ENCODE data around the gene FES.
A peak's percentile ranks its signal among the peaks of the same experiment; 100 is the strongest.

The FES gene

GRCh38 chr15:90883976-90884718 is at the start of gene FES:
Gene FES, plus strand, starts transcription at chr15:90884504. Its CDS starts 542 bp downstream, at chr15:90885046.
- DNase-seq (ENCODE audit: extremely low spot score) = peak; percentile 41
- CTCF ChIA-PET = interaction anchor here (0.8 to 4.5 kb wide), 16 partner anchors 12 to 565 kb away, joined by 3 to 73 read pairs (median 12); partner anchors contain the start of genes FURIN, HDDC3, MAN2A2 and UNC45A
- POLR2A ChIA-PET = no interaction called here
- TF ChIP-seq CTCF (IDR thresholded peaks at IDR 0.05; ENCODE audit: control extremely low read depth, extremely low read depth, low read depth, missing control alignments) = no peak

- CTCF ChIA-PET = interaction anchor here (1.6 kb wide), 1 partner anchor 33 kb away, joined by 4 read pairs; the partner anchor contains the start of gene FURIN
- no peak for TF ChIP-seq CTCF (IDR thresholded peaks at IDR 0.05; ENCODE audit: control extremely low read depth, extremely low read depth, low read depth, missing control alignments)
- POLR2A ChIA-PET = no interaction called here
- DNase-seq (ENCODE audit: extremely low spot score) = no peak
Measured at GRCh38 chr15:90834626-90835025, 49.7 kb upstream of the FES start.

- TF ChIP-seq CTCF (IDR thresholded peaks at IDR 0.05; ENCODE audit: control extremely low read depth, extremely low read depth, low read depth, missing control alignments) = no peak
- DNase-seq (ENCODE audit: extremely low spot score) = no peak
- POLR2A ChIA-PET = no interaction called here
- CTCF ChIA-PET = interaction anchor here (1.7 to 2.4 kb wide), 2 partner anchors 13 to 50 kb away, joined by 3 to 6 read pairs; no protein-coding TSS in a partner anchor
Measured at GRCh38 chr15:90836296-90836871, 47.9 kb upstream of the FES start.

- ChIA-PET POLR2A (no interaction called here), CTCF (interaction anchor here (1.7 to 2.4 kb wide), 2 partner anchors 14 to 49 kb away, joined by 3 to 6 read pairs; no protein-coding TSS in a partner anchor)
- no peak for DNase-seq (ENCODE audit: extremely low spot score)
- no peak for TF ChIP-seq CTCF (IDR thresholded peaks at IDR 0.05; ENCODE audit: control extremely low read depth, extremely low read depth, low read depth, missing control alignments)
Measured at GRCh38 chr15:90837094-90837493, 47.2 kb upstream of the FES start.

- no peak for DNase-seq (ENCODE audit: extremely low spot score)
- TF ChIP-seq CTCF (IDR thresholded peaks at IDR 0.05; ENCODE audit: control extremely low read depth, extremely low read depth, low read depth, missing control alignments) = no peak
- ChIA-PET CTCF (interaction anchor here (1.4 kb wide), 1 partner anchor 95 kb away, joined by 3 read pairs; no protein-coding TSS in a partner anchor), POLR2A (no interaction called here)
Measured at GRCh38 chr15:90838139-90838538, 46.2 kb upstream of the FES start.

GRCh38 chr15:90838544-90838943 is 45.8 kb upstream of the FES start:
- ChIA-PET POLR2A (no interaction called here), CTCF (interaction anchor here (1.4 kb wide), 1 partner anchor 94 kb away, joined by 3 read pairs; no protein-coding TSS in a partner anchor)
- no peak for TF ChIP-seq CTCF (IDR thresholded peaks at IDR 0.05; ENCODE audit: control extremely low read depth, extremely low read depth, low read depth, missing control alignments)
- no peak for DNase-seq (ENCODE audit: extremely low spot score)

Measured in GM10248 (cell line).